H1 (cell line): ENCODE results near the gene ZSWIM6. TPM values are rescaled to one million over a fixed set of nuclear protein-coding genes. Genes with fewer than 3 reads are reported as not detected.

Source experiments
- CTCF ChIA-PET: fragments of 300-600 bp; sonication (Branson Sonifier 250); formaldehyde crosslinking; loops from one replicate; lab custom pipeline; 2021; ENCODE audit not compliant: partially characterized antibody; lab: Charles Lee
- POLR2A ChIA-PET: fragments of 300-600 bp; sonication (Branson Sonifier 250); formaldehyde crosslinking; loops from one replicate; lab custom pipeline; 2021; ENCODE audit warnings: inconsistent platforms; ENCODE audit not compliant: partially characterized antibody; lab: Charles Lee
- DNase-seq, 2 experiments: peaks; one replicate each; pipeline versions ENCODE4 v3.0.0 to v3.0.0-alpha.2; 2010 to 2022; ENCODE audit warnings: low spot score in 2 of 2, low read depth in 1 of 2, mixed read lengths in 1 of 2
- FAIRE-seq: peaks from 2 replicates; lab custom pipeline; 2011; peaks lifted over from hg19 to GRCh38; lab: Jason Lieb, UNC
- H2AFZ ChIP-seq: 2 replicates; pipeline ENCODE4 v1.8.1; 2012; ENCODE audit warnings: low read length, inconsistent platforms
- H2AK5ac ChIP-seq: 2 replicates; pipeline ENCODE4 v1.6.1; 2013; ENCODE audit warnings: low read depth, low read length
- H2BK120ac ChIP-seq: replicated peaks from 2 replicates; pipeline ENCODE3; 2013; ENCODE audit warnings: low read depth, low read length, inconsistent platforms
- H2BK12ac ChIP-seq: 2 replicates; pipeline ENCODE4 v1.6.1; 2013; ENCODE audit warnings: low read depth, low read length
- H2BK15ac ChIP-seq: 2 replicates; pipeline ENCODE4 v1.6.1; 2013; ENCODE audit warnings: low read length
- H2BK20ac ChIP-seq: 2 replicates; pipeline ENCODE4 v1.6.1; 2013; ENCODE audit warnings: low read length
- H2BK5ac ChIP-seq: 2 replicates; pipeline ENCODE4 v1.6.1; 2013; ENCODE audit warnings: low read depth, low read length
- H3K14ac ChIP-seq: 2 replicates; pipeline ENCODE4 v1.6.1; 2013; ENCODE audit warnings: inconsistent platforms; ENCODE audit not compliant: insufficient read length
- H3K18ac ChIP-seq: 2 replicates; pipeline ENCODE4 v1.6.1; 2013; ENCODE audit warnings: low read length; ENCODE audit errors: extremely low read depth
- H3K23ac ChIP-seq: 2 replicates; pipeline ENCODE4 v1.6.1; 2013; ENCODE audit warnings: inconsistent platforms; ENCODE audit not compliant: insufficient read length
- H3K23me2 ChIP-seq: 2 replicates; pipeline ENCODE4 v1.6.1; 2013; ENCODE audit warnings: low read depth, low read length
- H3K27ac ChIP-seq: 2 replicates; pipeline ENCODE4 v1.6.1; 2011; ENCODE audit warnings: low read depth, low read length, inconsistent platforms
- H3K27me3 ChIP-seq, 4 experiments: replicated peaks in 1 of 4; 1 replicate in 1 of 4; 2 replicates in 3 of 4; pipeline versions ENCODE4 v1.6.1 to v1.8.1; 2011 to 2013; ENCODE audit warnings: low read length in 3 of 4, mild to moderate bottlenecking in 3 of 4, inconsistent platforms in 2 of 4, mixed read lengths in 2 of 4, moderate library complexity in 1 of 4; ENCODE audit not compliant: control insufficient read depth in 3 of 4, insufficient read depth in 3 of 4; ENCODE audit errors: extremely low read depth in 1 of 4
- H3K36me3 ChIP-seq, 4 experiments: 2 replicates each; pipeline versions ENCODE4 v1.6.1 to v1.8.1; 2011 to 2013; ENCODE audit warnings: mild to moderate bottlenecking in 4 of 4, low read length in 3 of 4, moderate library complexity in 2 of 4, control low read depth in 1 of 4, inconsistent platforms in 1 of 4; ENCODE audit not compliant: insufficient read depth in 4 of 4, control insufficient read depth in 2 of 4
- H3K4ac ChIP-seq: replicated peaks from 2 replicates; pipeline ENCODE3; 2013; ENCODE audit warnings: low read length, low read depth, mixed read lengths, inconsistent platforms; ENCODE audit not compliant: insufficient read length
- H3K4me1 ChIP-seq, 4 experiments: replicated peaks in 1 of 4; 1 replicate in 1 of 4; 2 replicates in 3 of 4; pipeline versions ENCODE4 v1.6.1 to v1.8.1; 2011 to 2013; ENCODE audit warnings: low read length in 3 of 4, inconsistent platforms in 2 of 4, mixed read lengths in 1 of 4; ENCODE audit not compliant: insufficient read depth in 4 of 4, control insufficient read depth in 3 of 4
- H3K4me2 ChIP-seq, 2 experiments: 2 replicates each; pipeline versions ENCODE4 v1.6.1 to v1.8.1; 2011 to 2013; ENCODE audit warnings: low read depth in 2 of 2, low read length in 2 of 2, control low read depth in 1 of 2, inconsistent platforms in 1 of 2, mild to moderate bottlenecking in 1 of 2; ENCODE audit not compliant: insufficient read depth in 1 of 2
- H3K4me3 ChIP-seq, 4 experiments: fragments of 200-600, 300-600 bp in 1 of 4; sonication (generic), shearing (Covaris generic), sonication (Bioruptor Twin) in 1 of 4; 2 replicates each; pipeline versions ENCODE4 v1.5.1 to v1.8.1; 2011 to 2016; ENCODE audit warnings: low read length in 4 of 4, low read depth in 3 of 4, control low read depth in 2 of 4, inconsistent platforms in 2 of 4, mild to moderate bottlenecking in 2 of 4, mixed read lengths in 1 of 4, moderate library complexity in 1 of 4; ENCODE audit not compliant: insufficient read depth in 2 of 4; ENCODE audit errors: extremely low read depth in 1 of 4
- H3K56ac ChIP-seq: replicated peaks from 2 replicates; pipeline ENCODE3; 2013; ENCODE audit warnings: low read depth, mild to moderate bottlenecking, mixed read lengths, low read length, inconsistent platforms; ENCODE audit not compliant: insufficient read length
- H3K79me1 ChIP-seq: 2 replicates; pipeline ENCODE4 v1.6.1; 2013; ENCODE audit warnings: low read depth, low read length, control low read depth
- H3K79me2 ChIP-seq, 2 experiments: 2 replicates each; pipeline versions ENCODE4 v1.6.1 to v1.8.1; 2012 to 2013; ENCODE audit warnings: low read length in 2 of 2, mild to moderate bottlenecking in 2 of 2, inconsistent platforms in 1 of 2; ENCODE audit not compliant: insufficient read depth in 2 of 2, control insufficient read depth in 1 of 2
- H3K9ac ChIP-seq, 4 experiments: replicated peaks in 1 of 4; 1 replicate in 1 of 4; 2 replicates in 3 of 4; pipeline versions ENCODE4 v1.6.1 to v1.8.1; 2011 to 2013; ENCODE audit warnings: low read depth in 3 of 4, low read length in 3 of 4, control low read depth in 2 of 4, mild to moderate bottlenecking in 2 of 4, moderate library complexity in 2 of 4, inconsistent platforms in 1 of 4; ENCODE audit errors: extremely low read depth in 1 of 4
- H3K9me3 ChIP-seq, 2 experiments: 2 replicates each; pipeline versions ENCODE4 v1.6.1 to v1.8.1; 2012 to 2013; ENCODE audit warnings: mild to moderate bottlenecking in 2 of 2, moderate library complexity in 2 of 2, control low read depth in 1 of 2, inconsistent platforms in 1 of 2, low read depth in 1 of 2, low read length in 1 of 2, mixed read lengths in 1 of 2; ENCODE audit not compliant: insufficient read depth in 2 of 2
- H4K20me1 ChIP-seq, 2 experiments: replicated peaks in 1 of 2; 2 replicates each; pipeline versions ENCODE3 to v1.8.1; 2011 to 2013; ENCODE audit warnings: inconsistent platforms in 2 of 2, low read length in 2 of 2, mild to moderate bottlenecking in 1 of 2; ENCODE audit not compliant: insufficient read depth in 2 of 2, control insufficient read depth in 1 of 2
- H4K5ac ChIP-seq: 2 replicates; pipeline ENCODE4 v1.6.1; 2013; ENCODE audit warnings: low read length, low read depth, mixed read lengths, inconsistent platforms; ENCODE audit not compliant: insufficient read length
- H4K8ac ChIP-seq: 2 replicates; pipeline ENCODE4 v1.8.0; 2013; ENCODE audit warnings: mild to moderate bottlenecking, moderate library complexity, low read length, inconsistent platforms; ENCODE audit not compliant: insufficient read depth; ENCODE audit errors: extremely low read depth
- H4K91ac ChIP-seq: replicated peaks from 2 replicates; pipeline ENCODE3; 2013; ENCODE audit warnings: low read length, mixed read lengths, inconsistent platforms; ENCODE audit not compliant: insufficient read length
- ATF2 ChIP-seq: IDR thresholded peaks from 2 replicates; pipeline ENCODE4 v1.6.1; 2012; ENCODE audit warnings: low read length, inconsistent platforms
- EZH2 ChIP-seq: fragments of 200-600 bp; sonication (generic); IDR thresholded peaks from 2 replicates; pipeline ENCODE4 v1.7.1; 2012; ENCODE audit warnings: low read depth, mild to moderate bottlenecking, moderate library complexity, low read length, inconsistent platforms; ENCODE audit not compliant: severe bottlenecking
- POLR2A ChIP-seq, 2 experiments: IDR thresholded peaks; 1 replicate in 1 of 2; 2 replicates in 1 of 2; pipeline ENCODE4 v1.6.1; 2011; ENCODE audit warnings: low read depth in 2 of 2, low read length in 2 of 2, mild to moderate bottlenecking in 2 of 2; ENCODE audit errors: control extremely low read depth in 1 of 2
- RBBP5 ChIP-seq: IDR thresholded peaks from 2 replicates; pipeline ENCODE4 v1.7.1; 2012; ENCODE audit warnings: low read depth, mild to moderate bottlenecking, inconsistent platforms, low read length, moderate library complexity, borderline replicate concordance
- SP2 ChIP-seq: IDR thresholded peaks from 2 replicates; pipeline ENCODE4 v1.6.1; 2012; ENCODE audit warnings: mild to moderate bottlenecking, low read length, inconsistent platforms
- ZNF274 ChIP-seq: IDR thresholded peaks from 2 replicates; pipeline ENCODE4 v1.7.0; 2012; ENCODE audit warnings: low read length, borderline replicate concordance; ENCODE audit errors: extremely low read depth
- WGBS, 2 experiments: shearing (Covaris generic) in 1 of 2; methylation state at CpG; one replicate each; pipeline versions ENCODE4 v1.1.6 to v1.1.7; 2013 to 2015; ENCODE audit warnings: low lambda C conversion rate in 2 of 2, mixed read lengths in 2 of 2, inconsistent platforms in 1 of 2, low coverage in 1 of 2, missing lambda C conversion rate in 1 of 2; ENCODE audit not compliant: insufficient replicate concordance in 2 of 2, insufficient coverage in 1 of 2, insufficient read length in 1 of 2; ENCODE audit errors: extremely low coverage in 1 of 2, missing lambda C conversion rate in 1 of 2; 5-methylcytosine and 5-hydroxymethylcytosine counted together
- polyA plus RNA-seq, 7 experiments: library from polyadenylated mRNA; depleted of rRNA in 3 of 7; stranded (reverse) in 5 of 7; unstranded in 2 of 7; fragments of >200 nt in 5 of 7; fragments of 200-250 nt in 2 of 7; gene quantifications; 1 replicate in 5 of 7; 2 replicates in 1 of 7; 4 replicates in 1 of 7; pipeline versions ENCODE4 v1.2.1 to v1.2.3, GENCODE V29; 2011 to 2013; ENCODE audit warnings: missing spikeins in 2 of 7, mixed read lengths in 2 of 7
- total RNA-seq: library from RNA; stranded (reverse); fragmentation: NEBNext Ultra II Directional; extraction: Animal tissue kit (Norgen Biotek cat#: 25700); gene quantifications from 2 replicates; pipeline ENCODE4 v1.2.1, GENCODE V29; 2021

ZSWIM6 gene
- total and polyA plus RNA-seq, 2 of the 8 experiments (the other 6 are each of a cell fraction or from before 2014, with no cell fraction given), result 7.9 to 12.4 TPM

GRCh38 chr5:61587125-61587524 is 255.1 kb downstream of the ZSWIM6 start:
- H4K5ac ChIP-seq, result no peak overlapping the region
- H2BK12ac ChIP-seq, result no peak overlapping the region
- no peak overlapping the region for H3K4ac ChIP-seq
- H3K36me3 ChIP-seq, result no peaks in the 10 kb centered on the region
- H2BK15ac ChIP-seq, result no peak overlapping the region
- no peak overlapping the region for H3K4me2 ChIP-seq
- no peaks in the 10 kb centered on the region for H3K79me1 ChIP-seq
- H3K14ac ChIP-seq, result no peak overlapping the region
- H3K23ac ChIP-seq, result no peak overlapping the region
- H2AFZ ChIP-seq, result no peak overlapping the region
- no peaks in the 10 kb centered on the region for H3K4me1 ChIP-seq
- H3K9me3 ChIP-seq, result 0 out of 4 replicates have a peak, but pooled peaks cover 0 to 5% of the 10 kb centered on the region in 2 experiments
- no peak overlapping the region for H4K8ac ChIP-seq
- no peak overlapping the region for H4K91ac ChIP-seq
- FAIRE-seq (no peak), DNase-seq (no peak)
- H4K20me1 ChIP-seq, result no peaks in the 10 kb centered on the region
- no peaks in the 10 kb centered on the region for H3K23me2 ChIP-seq
- no peak overlapping the region for H3K27ac ChIP-seq
- H3K79me2 ChIP-seq, result no peaks in the 10 kb centered on the region
- TF ChIP-seq POLR2A (IDR thresholded peaks at IDR 0.05; ENCODE audit: control extremely low read depth in 1 of 2, low read depth in 2 of 2, low read length in 2 of 2) (no peak), RBBP5 (no peak), ZNF274 (no peak), ATF2 (no peak), EZH2 (no peak), SP2 (no peak)
- POLR2A ChIA-PET, result interaction anchor here (0.7 kb wide), 1 partner anchor 17 kb away, joined by 3 read pairs; no protein-coding TSS in a partner anchor
- H3K9ac ChIP-seq, result no peak overlapping the region
- H3K56ac ChIP-seq, result no peak overlapping the region
- CTCF ChIA-PET, result no interaction called here
- no peak overlapping the region for H3K4me3 ChIP-seq
- H2AK5ac ChIP-seq, result no peak overlapping the region
- no peak overlapping the region for H3K18ac ChIP-seq
- H2BK5ac ChIP-seq, result no peak overlapping the region
- H2BK20ac ChIP-seq, result no peak overlapping the region
- H3K27me3 ChIP-seq, result no peaks in the 10 kb centered on the region
- H2BK120ac ChIP-seq, result no peak overlapping the region
- WGBS, 2 experiments, result 86% methylated on average over 6 of the region's 6 CpGs; no CpG with 5 or more reads in 1 of the 2 experiments
